NOMO-1 (cell line): Measurements from ENCODE around the gene CRISP1.
"Not testable (repeated sequence)": the region's sequence is repeated elsewhere in the genome, so short reads cannot be mapped to it uniquely, and the experiment has no call there.

Source experiments
- DNase-seq, 2 experiments: peaks; one replicate each; lab custom pipeline; 2025; ENCODE audit not compliant: unreplicated experiment in 2 of 2; lab: John Stamatoyannopoulos, UW

The CRISP1 gene

DNA sequence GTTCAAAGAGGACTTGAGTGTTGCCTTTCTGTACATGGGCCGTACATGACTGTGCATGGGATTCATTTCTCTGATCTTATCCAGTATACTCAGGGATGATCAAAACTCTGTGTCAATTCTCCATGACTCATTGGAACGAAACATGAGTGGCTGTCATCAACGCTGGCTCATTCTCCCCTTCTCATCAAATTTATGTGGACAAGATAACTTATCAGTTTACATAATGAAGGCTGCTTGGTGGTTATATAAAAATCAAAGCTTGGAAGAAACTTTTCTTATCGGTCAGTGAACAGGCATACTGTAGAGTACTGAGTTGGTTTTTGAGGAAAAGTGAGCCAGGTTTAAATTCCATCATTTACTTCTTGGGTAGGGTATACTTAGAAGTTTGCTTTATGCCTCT, 24.9 kb downstream of the CRISP1 start:
- DNase-seq: no peak

DNA sequence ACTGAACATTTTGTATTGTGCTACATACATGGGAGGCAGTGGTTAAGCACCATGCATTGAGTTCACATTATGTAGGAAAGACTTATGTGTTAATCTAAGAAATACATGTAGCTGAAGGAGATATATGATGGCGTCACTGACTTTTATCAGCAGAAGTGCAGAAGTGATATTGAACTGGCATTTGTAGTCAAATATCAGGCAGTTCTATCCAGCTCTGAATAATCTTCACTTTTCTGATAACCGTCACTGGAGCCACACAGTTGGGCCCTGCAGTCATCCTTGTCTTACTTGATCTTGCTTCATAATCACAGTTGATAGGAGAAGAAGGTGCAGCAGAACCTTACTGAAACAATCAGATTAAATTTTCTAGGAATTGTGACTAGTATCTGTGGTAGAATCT, 26.4 kb downstream of the CRISP1 start:
- DNase-seq: no peak

DNA sequence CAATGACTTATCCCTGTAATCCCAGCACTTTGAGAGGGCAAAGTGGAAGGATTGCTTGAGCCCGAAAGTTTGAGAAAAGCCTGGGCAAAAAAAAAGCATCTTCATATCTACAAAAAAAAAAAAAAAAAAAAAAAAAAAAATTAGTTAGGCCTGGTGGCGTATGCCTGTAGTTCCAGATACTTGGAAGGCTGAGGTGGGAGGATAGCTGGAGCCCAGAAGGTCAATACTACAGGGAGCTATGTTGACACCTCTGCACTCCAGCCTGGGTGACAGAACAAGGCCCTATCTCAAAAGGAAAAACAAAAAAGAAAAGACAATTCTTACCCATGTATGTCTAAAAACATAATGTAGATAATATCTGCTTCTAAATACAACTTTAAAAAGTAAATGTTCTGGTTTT, 27.2 kb downstream of the CRISP1 start:
- no peak for DNase-seq

DNA sequence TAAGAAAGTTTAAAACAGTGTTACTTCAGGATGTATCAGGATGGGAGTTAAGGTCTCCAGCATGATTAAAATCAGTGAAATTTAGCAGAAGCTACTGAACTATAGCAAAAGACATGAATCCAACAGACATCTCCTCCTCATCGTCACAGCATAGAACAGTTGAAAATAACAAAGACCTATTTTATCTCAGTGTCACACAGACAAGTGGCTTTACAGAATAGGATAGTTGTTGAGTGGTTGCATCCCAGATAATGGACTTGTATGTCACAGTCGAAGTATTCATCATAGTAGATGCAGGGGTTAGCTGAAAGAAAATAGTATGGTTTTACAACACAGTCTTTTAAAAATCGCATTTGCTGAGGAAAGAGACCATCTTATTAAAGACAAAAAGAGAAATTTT, 31.2 kb downstream of the CRISP1 start:
- no peak for DNase-seq

DNA sequence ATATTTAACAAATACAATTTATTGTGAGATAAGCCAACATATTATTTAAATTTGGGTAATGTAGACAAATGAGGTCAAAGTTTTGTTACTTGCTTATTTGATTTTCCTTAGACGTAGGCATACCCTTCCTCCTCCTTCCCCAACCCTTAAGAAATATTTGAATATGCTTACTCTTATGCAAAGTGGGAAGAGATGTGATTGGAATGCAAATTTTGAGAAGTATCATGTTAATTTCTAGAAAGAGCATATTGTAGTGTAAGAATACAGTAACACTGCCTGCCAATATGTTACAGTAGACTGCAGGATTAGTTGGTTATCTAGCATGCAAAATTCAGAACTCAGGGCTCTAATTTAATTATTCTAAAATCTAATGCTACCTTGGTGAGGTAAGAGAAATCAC, 32.9 kb downstream of the CRISP1 start:
- no peak for DNase-seq

GRCh38 chr6:49826743-49827406, 39.5 kb downstream of the CRISP1 start:
- peak in 1 of 2 experiments; percentile 1 for DNase-seq

DNA sequence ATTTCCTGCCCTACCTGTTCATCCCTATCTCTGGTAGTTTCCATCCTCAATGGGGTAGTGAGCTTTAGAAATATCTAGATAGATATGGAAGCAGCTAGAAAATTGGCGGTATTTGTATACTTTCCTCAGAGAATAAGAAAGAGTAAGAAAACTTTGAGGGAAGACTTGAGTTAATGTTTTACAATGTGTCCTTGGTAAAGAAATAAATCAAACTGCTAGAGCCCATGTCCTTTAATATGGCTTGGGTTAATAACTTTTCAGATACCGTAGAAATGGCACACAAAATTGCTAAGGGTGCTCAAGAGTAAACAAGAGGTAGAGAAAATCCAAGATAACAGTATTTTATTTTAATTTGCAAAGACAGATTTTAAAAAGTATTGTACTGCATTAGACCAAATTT, 51.2 kb downstream of the CRISP1 start:
- DNase-seq: no peak

- no peak for DNase-seq
Measured at GRCh38 chr6:49813248-49813647, 53.1 kb downstream of the CRISP1 start.

GRCh38 chr6:49806145-49806544, 60.2 kb downstream of the CRISP1 start:
- no peak for DNase-seq

DNA sequence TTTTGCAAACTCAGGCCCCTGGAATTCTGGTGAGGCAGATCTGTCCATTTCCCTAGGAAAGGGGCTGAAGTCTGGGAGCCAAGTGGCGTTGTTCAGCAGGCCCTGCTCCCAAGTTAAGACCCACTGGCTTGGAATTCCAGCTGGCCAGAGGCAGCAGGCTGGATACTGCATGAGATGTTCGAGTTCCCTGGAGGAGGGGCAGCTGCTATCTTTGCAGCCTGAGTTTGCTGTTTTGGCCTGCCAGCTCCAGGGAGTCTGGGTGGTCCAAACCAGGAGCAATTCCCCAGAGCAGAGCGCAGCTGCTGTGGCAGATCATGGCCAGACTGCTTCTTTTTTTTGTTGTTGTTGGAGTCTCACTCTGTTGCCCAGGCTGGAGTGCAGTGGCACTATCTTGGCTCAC, 61.1 kb downstream of the CRISP1 start:
- no peak for DNase-seq

GRCh38 chr6:49801525-49801924, 64.8 kb downstream of the CRISP1 start:
- no peak for DNase-seq

DNA sequence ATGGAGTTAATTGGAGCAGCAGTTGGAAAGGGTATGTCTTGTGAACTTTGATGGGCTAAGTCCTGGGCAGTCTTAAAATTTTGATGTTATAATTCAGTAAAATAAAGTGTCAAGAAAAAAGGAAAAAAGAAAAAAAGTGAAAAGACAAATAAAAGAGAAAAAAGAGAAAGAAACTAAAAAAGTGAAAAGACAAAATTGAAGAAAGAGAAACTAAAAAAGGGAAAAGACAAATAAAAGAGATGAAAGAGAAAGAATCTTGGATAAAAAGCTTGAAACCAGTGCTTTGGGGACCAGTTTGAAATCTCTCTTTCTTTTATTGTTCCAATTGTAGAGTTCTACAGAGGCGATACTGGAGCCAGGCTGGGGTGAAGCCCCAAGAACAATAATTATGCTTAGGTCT, 67.2 kb downstream of the CRISP1 start:
- no peak for DNase-seq

DNA sequence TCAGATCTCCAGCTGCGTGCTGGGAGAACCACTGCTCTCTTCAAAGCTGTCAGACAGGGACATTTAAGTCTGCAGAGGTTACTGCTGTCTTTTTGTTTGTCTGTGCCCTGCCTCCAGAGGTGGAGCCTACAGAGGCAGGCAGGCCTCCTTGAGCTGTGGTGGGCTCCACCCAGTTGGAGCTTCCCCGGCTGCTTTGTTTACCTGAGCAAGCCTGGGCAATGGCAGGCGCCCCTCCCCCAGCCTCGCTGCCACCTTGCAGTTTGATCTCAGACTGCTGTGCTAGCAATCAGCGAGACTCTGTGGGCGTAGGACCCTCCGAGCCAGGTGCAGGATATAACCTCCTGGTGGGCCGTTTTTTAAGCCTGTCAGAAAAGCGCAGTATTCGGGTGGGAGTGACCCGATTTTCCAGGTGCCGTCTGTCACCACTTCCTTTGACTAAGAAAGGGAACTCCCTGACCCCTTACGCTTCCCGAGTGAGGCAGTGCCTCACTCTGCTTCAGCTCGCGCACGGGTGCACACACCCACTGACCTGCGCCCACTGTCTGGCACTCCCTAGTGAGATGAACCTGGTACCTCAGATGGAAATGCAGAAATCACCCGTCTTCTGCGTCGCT, 69.4 kb downstream of the CRISP1 start:
- not testable (repeated sequence) for DNase-seq

GRCh38 chr6:49790341-49790740, 76.0 kb downstream of the CRISP1 start:
- DNase-seq: no peak

DNA sequence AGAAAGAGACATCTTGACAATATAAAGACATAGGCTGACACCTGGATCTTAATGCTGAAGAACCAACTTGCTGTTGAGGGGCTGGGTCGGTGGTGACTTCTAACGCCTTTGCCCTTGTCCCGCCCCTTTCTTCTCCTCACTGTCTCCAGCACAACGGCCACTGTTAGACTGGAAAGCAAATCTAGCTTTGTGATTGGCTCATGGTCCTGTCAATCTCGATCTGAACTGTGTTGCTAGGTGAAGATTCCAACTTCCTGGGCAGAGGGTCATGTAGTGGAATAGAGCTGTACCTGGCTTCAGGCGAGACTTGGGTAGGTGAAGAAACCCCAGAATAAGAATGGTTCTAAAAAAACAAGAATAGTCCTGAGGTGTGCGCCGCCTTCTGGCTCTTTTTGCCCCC, 79.2 kb downstream of the CRISP1 start, which contains the start of gene PGK2:
PGK2 (minus strand) TSS at position 110 of the 400 bp plus-strand sequence; CDS start at position 12, 98 bp downstream.
- no peak for DNase-seq

DNA sequence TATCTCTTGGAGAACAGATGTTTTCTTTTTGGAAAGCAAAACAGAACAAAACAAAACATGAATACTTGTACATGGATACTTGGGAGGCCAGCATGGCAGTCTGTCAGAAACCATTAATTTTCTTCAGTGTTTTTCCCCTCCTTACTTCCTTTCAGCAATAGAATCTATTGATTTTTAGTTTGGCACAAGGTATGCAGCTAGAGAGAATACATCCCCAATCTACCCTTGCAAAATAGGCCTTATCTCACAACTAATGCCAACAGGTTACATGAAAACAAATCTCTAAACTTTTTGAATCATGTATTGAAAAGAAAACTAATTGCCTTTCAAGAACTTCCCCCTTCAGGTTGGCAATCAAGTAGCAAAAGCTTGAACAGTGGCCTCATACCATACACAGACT, 82.1 kb downstream of the CRISP1 start:
- DNase-seq: no peak
